HG03196 (cell line): ENCODE data around the gene COL7A1.
"Not testable (repeated sequence)": the region's sequence is repeated elsewhere in the genome, so short reads cannot be mapped to it uniquely, and the experiment has no call there.

Source experiments
- ATAC-seq: cut with Tn5 transposase; IDR thresholded peaks from one replicate; pipeline ENCODE4 v1.9.1; 2021; ENCODE audit not compliant: unreplicated experiment

Gene COL7A1

DNA sequence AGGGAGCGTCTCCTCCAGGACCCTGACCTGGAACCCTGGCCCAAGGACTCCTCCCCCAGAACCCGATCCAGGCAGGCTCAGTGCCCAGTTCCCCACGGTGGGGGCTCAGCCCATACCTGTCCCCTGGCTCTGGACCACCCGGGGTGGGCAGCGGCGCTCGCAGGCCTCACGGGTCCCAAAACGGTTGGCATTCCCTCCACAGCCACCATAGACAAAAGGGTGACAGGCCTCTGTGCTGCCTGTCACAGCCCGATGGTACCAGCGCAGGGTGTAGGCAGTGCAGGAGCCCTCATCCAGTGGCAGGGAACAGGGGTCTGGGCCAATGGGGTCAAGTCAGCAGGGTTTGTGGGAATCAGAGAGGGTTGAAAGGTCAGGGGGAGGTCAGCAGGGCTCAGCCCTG, 30.5 kb downstream of the COL7A1 start:
- no peak for ATAC-seq

DNA sequence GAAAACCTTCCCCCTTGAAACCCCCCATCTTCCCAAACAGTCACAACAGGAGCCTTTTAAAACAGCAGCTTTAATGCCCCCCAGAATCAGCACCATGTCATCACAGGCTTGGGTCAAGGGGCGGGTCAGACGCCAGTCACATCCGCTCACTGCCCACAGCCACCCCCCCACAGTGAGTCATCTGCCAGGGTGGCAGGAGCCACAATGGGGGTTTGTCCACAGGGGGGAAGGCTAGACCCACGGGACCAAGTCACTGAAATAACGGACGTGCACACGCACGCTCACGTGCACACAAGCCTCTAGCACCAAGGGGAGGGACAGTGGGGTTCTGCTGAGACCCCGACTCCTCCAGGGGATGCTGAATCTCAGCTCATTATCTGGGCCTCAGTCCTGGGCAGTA, 31.1 kb downstream of the COL7A1 start:
- no peak for ATAC-seq

DNA sequence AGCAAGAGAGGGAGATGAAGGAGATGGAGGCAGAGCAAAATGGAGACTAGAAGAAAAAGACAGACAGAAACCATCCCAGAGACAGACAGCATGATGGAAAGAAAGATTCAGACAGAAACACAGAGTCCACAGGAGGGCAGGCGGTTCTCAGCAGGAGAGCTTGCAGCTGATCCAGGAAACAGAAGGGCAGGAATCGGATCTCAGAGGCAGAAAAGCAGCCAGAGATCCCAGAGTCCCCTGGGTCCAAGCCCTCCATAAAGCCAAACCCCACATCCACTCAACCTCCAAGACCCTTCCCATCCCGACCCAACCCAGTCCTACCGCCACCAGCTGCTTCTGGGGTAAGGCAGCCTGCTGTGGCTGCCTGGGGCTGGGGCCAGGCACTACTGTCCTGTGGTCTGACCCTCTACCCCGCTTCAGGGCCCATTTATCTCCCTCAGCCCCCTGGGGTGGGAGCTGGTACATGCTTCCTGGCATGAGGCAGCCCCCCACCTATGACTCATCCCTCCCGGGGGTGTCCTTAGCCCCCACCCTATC, 31.7 kb downstream of the COL7A1 start, which contains the start of gene UCN2:
TSS of gene UCN2 (minus strand) at position 400 of the 537 bp plus-strand sequence. CDS start 657 bp downstream, outside the sequence.
- ATAC-seq = no peak

DNA sequence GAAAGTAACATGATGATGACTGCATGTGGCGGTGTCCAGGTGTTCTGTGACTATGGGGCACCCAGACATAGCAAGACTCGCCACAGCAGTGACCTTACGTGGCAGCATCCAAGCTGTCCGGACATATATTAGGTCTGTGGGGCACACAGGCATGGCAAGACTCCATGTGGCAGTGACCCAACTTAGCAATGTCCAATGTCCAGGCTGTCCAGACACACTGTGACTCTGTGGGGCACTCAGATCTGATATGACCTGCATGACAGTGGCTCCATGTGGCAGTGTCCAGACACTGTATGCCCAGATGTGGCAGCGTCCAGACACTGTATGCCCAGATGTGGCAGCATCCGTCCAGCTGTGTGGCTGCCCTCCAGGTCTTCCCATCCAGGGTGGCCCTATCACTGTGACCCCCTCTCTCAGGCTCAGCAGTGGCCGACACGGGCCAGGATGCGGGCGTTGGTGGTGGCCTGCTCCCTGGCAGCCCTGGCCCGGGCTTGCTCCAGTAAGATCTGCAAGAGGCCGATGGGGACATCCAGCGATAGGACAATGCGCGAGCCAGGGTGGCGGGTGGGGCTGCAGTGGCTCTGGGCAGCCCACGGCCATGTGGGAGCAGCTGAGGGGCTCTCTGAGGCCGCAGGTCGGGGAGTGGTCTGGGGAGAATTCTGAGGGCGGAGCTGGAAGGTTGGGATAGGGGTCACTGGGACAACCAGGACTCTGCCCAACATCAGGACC, 32.6 kb downstream of the COL7A1 start:
- ATAC-seq = no peak

DNA sequence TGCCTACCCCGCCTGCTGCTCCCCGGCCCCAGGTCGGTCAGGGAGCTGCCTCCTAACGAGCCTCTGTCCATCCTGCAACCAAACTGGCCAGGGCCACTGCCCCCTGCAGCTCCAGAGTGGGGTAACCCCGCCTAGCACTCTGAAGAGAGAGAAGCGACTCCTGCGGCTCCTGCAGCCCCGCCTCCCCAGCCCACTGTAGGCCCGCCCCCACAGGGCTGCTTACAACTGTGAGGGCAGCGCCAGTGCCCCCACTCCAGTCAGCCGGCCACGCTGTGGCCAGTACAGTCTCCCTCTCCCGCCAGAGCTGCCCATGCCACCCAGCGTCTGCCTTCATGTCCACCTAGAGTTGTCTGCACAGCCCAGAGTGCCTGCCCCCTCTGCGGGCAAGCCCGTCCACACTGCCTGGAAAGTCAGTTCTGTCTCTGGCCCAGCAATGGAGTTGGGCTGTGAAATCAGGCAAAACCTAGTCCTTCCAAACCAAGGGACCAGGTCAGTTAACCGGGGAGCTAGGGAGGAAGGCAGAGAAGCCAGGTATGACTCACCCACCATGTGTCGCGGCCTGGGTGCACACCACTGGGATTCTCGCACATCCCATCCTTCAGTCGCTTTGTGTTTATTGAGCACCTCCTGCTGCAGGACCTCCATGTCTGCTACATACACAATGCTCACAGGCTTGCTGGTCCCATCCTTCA, 33.9 kb downstream of the COL7A1 start:
- ATAC-seq = no peak

DNA sequence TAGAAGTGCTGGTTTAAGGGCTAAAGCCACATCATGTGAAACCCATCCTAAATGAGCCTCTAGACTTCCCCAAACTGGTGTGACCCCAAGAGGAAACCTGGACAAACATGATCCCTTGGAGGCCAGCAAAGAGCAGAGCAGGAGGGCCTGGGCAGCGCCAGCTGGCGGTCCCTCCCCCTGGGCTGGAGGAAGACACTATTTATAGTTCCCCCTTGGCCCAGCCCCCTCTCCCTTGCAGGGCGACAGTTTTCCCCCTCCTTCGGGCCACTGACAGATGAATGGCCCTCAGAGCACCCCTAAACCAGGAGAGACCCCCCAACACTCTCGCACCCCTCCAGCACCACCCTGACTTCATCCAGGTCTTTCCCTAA, 34.5 kb downstream of the COL7A1 start:
- ATAC-seq = no peak

DNA sequence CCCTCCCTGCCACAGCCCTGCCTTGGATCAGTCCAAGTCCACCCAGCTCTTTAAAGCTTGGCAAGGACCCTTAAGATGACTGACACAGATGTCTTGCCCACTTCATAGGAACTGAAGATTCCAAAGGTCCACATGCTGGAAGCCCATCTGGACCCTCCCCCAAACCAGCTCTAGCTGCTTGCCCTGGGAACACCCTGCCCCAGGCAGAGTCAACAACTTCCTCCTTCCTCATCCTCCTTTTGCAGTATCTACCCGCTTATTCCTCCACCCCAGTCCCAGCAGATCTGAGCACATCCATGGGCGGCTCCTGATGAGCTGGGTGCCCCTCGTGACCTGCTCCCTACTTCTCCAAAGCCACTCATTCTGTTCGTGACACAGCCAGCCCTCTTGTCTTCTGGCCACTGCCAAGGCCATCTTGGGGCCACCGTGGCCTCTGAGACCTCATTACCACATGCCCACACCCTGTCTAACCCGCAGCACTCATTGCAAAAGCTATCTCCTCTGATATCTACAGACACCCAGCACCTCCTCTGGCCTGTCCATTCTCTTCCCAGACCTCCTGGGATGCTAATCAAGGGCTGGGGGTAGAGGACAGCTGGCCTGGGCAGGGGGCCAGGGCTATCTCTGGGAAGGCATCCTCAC, 36.5 kb downstream of the COL7A1 start:
- ATAC-seq = no peak

DNA sequence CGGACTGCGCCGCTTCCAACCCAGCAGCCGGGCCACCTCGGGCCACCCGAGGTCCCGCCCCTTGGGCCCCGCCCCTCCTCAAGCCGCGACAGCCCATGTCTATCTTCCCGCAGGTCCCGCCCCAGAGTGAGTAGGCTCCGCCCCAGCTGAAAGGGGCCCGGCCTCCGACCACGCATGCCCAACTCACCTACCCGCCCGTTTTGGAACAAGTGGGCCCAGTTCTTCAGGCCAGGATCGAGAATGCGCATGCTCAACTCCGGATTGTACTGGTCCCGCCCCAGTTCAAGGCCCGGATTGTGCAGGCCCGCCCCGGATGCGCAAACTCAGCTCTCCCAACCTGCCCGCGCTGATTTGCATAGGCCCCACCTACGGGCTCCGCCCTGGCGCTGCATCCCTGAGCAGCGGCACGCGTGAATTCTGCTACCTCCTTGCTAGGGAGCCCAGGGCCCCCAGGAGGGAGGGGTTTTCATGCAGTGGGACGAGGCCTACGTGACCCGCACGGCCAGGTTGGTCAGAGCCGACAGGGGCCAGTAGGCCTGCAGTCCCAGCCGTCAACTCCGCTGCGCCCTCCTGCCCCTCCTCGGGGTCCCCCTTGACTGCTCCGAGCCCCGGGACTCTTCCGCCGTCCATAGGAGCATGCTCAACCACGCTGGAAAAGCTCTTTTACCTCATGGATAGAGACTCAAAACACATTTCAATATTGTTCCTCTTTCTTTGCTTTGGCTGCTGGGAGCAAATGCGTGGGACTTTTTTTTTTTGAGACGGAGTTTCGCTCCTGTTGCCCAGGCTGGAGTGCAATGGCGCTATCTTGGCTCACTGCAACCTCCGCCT, 38.1 kb downstream of the COL7A1 start, which contains the start of gene PFKFB4:
TSS of gene PFKFB4 (minus strand) at position 8 of the 831 bp plus-strand sequence. CDS start 26 bp downstream, outside the sequence.
- ATAC-seq = peak; percentile 81

DNA sequence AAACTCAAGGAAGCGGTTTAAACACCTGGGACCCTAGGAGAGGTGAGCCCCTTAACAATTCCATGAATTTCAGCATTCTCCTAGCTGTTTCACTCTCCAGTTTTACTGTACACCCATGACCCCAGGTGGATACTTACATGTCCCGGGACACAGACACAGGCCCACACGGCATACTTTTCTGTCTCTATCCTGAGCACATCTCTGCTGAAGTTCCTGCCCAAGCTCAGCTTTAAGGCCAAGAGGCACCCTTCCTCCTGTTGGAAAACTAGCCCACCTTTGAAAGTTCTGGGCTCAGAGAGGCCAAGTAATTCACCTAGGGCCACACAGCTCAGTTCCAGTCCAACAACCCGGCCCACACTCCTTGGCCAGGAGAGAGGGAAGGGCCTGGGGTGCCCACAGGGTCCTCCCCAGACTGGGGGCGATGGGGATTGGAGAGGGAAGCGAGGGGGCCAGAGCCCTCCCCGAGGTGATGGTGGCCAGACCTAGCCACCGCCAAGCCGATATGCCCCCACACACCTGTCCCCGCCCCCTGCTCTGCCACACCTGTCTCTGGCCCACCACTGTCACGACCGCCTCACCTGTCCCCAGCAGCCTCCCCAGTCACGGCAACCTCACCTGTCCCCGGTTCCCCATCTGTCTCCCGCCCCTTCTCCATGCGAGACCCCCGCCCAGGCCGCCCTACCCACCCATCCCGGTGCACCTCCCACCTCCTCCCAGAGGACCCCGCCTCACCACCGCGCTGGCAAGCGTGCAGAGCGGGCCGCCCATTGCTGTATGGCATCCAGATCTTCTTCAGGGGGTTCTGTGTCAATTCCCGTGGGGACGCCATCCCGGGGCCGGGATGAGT, 39.0 kb downstream of the COL7A1 start:
- no peak for ATAC-seq

DNA sequence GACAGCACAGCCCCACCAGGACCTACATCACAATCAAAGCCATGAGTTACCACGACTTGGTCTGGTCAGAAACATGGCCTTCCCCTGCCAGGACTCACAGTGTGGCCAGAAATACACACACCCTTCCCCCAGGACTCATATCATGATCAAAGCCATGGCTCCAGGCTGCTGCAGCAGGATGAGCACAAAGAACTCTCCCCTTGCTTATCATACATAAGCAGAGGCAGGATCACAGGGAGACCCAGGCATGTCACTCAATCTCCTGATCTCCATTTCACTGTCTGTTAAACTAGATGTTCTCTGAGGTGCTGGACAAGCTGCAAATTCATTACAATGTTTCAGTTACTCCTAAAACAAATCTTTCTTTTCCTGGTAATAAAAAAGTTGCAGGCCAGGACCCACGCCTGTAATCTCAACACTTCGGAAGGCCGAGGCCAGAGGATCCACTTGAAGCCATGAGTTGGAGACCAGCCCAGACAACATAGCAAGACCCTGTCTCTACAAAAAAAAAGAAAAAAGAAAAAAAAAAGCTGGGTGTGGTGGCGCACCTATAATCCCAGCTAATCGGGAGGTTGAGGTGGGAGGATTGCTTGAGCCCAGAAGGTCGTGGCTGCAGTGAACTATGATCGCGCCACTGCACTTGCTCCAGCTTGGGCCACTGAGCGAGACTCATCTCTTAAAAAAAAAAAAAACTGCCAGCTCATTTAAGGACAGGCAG, 39.7 kb downstream of the COL7A1 start:
- ATAC-seq = no peak

DNA sequence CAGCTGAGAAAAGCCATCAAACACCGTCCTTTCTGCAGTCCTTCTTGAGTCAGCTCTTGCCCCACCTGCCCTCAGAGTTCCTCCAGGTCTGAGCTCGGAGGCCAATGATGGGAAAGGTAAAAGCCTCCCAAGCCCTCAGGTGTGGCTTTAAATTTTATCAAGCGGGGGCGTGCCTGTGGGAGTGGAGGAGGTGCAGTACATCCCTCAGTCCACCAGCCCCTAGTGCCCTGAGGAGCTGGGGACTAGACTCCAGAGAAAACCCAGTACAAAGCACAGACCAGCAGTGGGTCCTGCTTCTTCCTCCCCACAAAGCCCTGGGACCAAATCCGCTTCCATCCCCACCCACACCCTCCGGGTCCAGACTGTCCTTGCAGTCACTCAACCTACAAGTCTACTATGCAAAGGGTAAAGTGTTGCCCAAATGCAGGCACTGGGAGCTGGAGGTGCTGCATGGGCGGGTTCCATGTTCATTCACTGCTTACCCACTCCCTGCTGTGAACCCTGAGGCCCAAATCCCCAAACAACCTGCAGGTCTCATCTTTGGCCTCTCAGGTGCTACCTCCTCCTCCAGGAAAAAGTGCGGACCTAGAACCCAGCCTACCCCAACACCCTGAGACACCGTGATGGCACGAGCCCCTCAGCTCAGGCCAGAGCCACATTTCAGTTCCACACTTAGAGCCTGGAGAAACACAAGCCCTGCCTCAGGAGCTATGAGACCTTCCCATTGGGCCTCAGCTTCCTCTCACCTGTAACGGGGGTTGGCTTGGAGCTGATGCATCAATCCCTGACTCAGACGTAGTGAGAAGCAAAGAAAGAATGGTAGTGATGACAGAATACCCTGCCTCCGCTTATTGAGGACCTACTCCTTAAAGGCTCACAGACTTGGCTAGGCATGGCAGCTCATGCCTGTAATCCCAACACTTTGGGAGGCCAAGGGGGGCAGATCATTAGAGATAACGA, 41.0 kb downstream of the COL7A1 start:
- ATAC-seq = no peak

DNA sequence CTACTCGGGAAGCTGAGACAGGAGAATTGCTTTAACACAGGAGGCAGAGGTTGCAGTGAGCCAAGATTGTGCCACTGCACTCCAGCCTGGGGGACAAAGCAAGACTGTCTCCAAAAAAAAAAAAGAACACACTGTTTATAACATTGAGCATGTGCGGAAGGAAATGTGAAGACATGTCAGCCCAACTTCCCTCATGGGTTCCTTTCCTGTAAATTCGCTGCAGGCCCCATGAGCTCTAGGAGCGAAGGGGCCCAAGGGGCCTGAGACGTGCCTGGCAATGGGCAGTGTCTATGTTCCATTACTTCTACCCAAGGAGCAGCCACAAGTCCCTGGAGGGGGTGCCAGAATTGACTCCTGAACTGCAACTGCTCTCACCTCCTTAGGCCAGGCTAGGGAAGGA, 41.8 kb downstream of the COL7A1 start:
- ATAC-seq = no peak

DNA sequence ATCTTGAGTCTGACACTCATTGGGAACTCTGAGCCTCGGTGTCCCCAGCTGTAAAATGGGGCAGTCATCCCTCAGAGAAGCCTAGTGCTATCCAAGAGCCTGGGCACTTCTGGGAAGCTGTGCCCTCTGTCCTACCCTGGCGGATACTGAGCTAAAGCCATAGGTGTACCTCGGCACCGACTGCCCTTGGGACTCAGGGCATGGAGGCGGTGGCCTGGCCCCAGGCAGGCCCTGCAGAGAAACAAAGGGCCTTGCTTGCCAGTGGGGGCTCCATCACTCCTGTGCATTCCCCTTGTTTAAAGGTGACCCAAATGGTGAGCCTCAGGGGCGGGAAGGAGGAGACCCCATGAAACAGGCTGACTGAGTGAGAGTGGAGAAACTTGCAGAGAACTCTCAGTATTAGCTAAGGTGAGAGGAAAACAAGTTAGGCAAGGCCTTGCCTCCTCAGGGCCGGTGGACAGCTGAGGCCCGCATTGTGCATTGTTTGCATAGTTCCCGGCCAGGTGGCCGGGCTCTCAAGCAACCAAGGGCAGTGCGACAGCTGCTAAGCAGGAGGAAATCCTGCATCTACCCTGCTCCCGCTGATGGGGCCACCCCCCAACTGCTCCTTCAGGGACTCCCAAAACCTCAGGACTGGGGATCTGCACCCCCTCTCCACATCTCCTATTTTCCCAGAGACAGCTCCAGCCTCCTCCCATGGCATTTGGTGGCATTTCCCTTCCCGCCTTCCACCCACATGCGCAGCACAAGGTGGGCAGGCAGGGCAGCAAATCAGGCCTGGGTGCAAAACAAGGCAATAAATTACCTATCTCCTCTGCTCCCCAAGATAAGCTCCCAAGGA, 42.8 kb downstream of the COL7A1 start:
- no peak for ATAC-seq

DNA sequence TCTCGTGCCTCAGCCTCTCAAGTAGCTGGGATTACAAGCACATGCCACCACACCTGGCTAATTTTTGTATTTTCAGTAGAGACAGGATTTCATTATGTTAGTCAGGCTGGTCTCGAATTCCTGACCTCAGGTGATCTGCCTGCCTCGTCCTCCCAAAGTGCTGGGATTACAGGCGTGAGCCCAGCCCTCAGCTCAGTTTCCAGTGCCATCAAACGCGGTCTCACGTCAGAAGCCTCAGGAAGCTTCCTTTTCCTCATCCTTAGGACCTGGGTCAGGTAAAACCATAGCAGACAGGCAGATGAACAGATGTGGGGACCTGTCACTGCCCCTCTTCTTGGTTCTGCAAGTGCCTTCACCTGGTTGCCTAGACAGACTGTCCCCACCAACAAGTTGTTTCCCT, 43.5 kb downstream of the COL7A1 start:
- not testable (repeated sequence) for ATAC-seq

DNA sequence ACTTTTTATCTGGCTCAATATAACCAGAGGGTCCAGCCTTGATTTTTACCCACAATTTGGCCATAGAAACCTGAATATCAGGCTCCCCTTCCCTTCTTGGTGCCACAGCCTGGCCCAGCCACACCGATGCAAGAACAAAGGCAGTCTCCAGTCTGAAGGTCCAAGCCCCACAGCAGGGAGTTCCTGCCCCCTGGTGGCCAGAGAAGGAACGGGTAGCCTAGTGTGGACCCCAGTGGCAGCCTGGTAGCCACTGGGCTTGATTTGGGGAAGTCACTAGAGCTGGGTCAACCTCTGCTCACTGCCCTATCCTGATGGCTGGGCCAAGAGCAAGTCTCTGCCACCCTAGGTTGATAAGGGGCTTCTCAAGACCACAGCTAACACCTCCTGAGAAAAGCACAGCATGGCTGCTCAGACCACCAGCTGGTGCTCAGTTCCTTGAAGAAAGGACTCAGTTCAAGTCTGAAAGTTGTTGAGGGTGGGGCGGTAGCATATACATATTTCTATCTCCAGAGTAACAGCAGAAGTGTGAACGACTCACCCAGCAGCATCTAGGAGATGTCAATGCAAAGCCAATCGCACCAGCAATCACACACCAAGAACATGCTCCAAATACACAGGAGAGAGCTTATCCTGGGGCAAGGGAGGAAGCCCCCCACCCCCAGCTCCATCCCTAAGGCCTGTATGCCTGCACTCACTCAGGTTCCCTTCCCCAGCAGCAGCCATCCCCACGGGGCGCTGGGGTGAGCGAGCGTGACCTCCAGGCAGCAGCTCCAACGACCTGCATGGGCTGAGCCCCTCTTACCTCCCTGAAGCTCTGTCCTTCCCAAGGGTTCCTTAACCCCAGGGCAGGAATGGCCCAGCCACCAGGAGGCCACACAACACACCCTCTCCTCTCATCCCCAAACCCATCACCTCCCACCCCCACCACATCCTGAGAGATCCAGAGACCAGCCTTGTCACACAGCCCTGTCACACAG, 46.1 kb downstream of the COL7A1 start:
- ATAC-seq = peak; percentile 53

DNA sequence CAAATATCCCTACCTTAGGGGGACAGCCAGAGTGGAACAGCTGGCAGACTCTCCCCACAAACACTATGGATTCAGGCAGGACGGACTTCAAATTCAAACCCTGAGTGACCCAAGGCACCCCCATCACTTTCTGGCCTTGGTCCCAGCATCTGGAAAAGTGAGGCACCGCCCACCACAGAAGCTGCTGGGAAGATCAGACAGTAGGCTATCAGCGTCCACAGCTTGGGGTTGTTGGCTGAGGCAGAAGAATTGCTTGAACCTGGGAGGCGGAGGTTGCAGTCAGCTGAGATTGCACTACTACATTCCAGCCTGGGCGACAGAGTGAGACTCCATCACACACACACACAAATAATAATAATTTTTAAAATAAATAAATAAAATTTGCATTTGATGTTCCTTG, 47.0 kb downstream of the COL7A1 start:
- no peak for ATAC-seq
